ENCODE measurements around the gene SKIC2.
A peak's percentile ranks its signal among the peaks of the same experiment; 100 is the strongest.
"Not testable (repeated sequence)": the region's sequence is repeated elsewhere in the genome, so short reads cannot be mapped to it uniquely, and the experiment has no call there.

SKIC2 gene

GRCh38 chr6:31968326-31968725 is 9.4 kb downstream of the SKIC2 start:
- Histone ChIP-seq H3K4me1 (ENCODE audit: control insufficient read depth in 2 of 2, insufficient read depth in 2 of 2, low read length in 2 of 2) (peaks cover 15 to 17% of the 10 kb centered on the region in 2 donors), H3K9me3 (ENCODE audit: control insufficient read depth in 2 of 2, low read length in 2 of 2) (no peaks in the 10 kb centered on the region), H3K27ac (ENCODE audit: low read depth in 2 of 2, low read length in 2 of 2) (no peak overlapping the region), H3K9ac (ENCODE audit: low read depth in 1 of 2, low read length in 2 of 2) (no peak overlapping the region), H3K27me3 (ENCODE audit: control insufficient read depth in 2 of 2, insufficient read depth in 2 of 2, low read length in 2 of 2) (no peaks in the 10 kb centered on the region), H3K4me3 (ENCODE audit: low read length in 2 of 2) (no peak overlapping the region), H3K36me3 (ENCODE audit: control insufficient read depth in 2 of 2, insufficient read depth in 2 of 2, low read length in 2 of 2) (peaks cover 54 to 63% of the 10 kb centered on the region in 2 donors)

GRCh38 chr6:31968791-31969711 is 10.1 kb downstream of the SKIC2 start:
- Histone ChIP-seq H3K9me3 (ENCODE audit: control insufficient read depth in 2 of 2, low read length in 2 of 2) (no peaks in the 10 kb centered on the region), H3K27me3 (ENCODE audit: control insufficient read depth in 2 of 2, insufficient read depth in 2 of 2, low read length in 2 of 2) (no peaks in the 10 kb centered on the region), H3K4me3 (ENCODE audit: low read length in 2 of 2) (no peak overlapping the region), H3K4me1 (ENCODE audit: control insufficient read depth in 2 of 2, insufficient read depth in 2 of 2, low read length in 2 of 2) (peaks cover 15 to 18% of the 10 kb centered on the region in 2 donors), H3K27ac (ENCODE audit: low read depth in 2 of 2, low read length in 2 of 2) (no peak overlapping the region), H3K36me3 (ENCODE audit: control insufficient read depth in 2 of 2, insufficient read depth in 2 of 2, low read length in 2 of 2) (peaks cover 47 to 56% of the 10 kb centered on the region in 2 donors), H3K9ac (ENCODE audit: low read depth in 1 of 2, low read length in 2 of 2) (no peak overlapping the region)

- no peak overlapping the region for H3K4me3 ChIP-seq (ENCODE audit: low read length in 2 of 2)
- H3K9me3 ChIP-seq (ENCODE audit: control insufficient read depth in 2 of 2, low read length in 2 of 2): no peaks in the 10 kb centered on the region
- H3K27ac ChIP-seq (ENCODE audit: low read depth in 2 of 2, low read length in 2 of 2): peak overlapping the region in 1 of 2 donors; percentile 98
- H3K9ac ChIP-seq (ENCODE audit: low read depth in 1 of 2, low read length in 2 of 2): no peak overlapping the region
- H3K27me3 ChIP-seq (ENCODE audit: control insufficient read depth in 2 of 2, insufficient read depth in 2 of 2, low read length in 2 of 2): no peaks in the 10 kb centered on the region
- H3K36me3 ChIP-seq (ENCODE audit: control insufficient read depth in 2 of 2, insufficient read depth in 2 of 2, low read length in 2 of 2): peaks cover 44 to 52% of the 10 kb centered on the region in 2 donors
- H3K4me1 ChIP-seq (ENCODE audit: control insufficient read depth in 2 of 2, insufficient read depth in 2 of 2, low read length in 2 of 2): peaks cover 15 to 18% of the 10 kb centered on the region in 2 donors
Measured at GRCh38 chr6:31969712-31970603, 11.0 kb downstream of the SKIC2 start.

GRCh38 chr6:31970604-31971271 is 11.8 kb downstream of the SKIC2 start:
- H3K4me1 ChIP-seq (ENCODE audit: control insufficient read depth in 2 of 2, insufficient read depth in 2 of 2, low read length in 2 of 2): peaks cover 15 to 18% of the 10 kb centered on the region in 2 donors
- H3K36me3 ChIP-seq (ENCODE audit: control insufficient read depth in 2 of 2, insufficient read depth in 2 of 2, low read length in 2 of 2): peaks cover 39 to 46% of the 10 kb centered on the region in 2 donors
- H3K9ac ChIP-seq (ENCODE audit: low read depth in 1 of 2, low read length in 2 of 2): peak overlapping the region in 1 of 2 donors; percentile 94
- H3K27ac ChIP-seq (ENCODE audit: low read depth in 2 of 2, low read length in 2 of 2): peak overlapping the region in 1 of 2 donors; percentile 98
- H3K27me3 ChIP-seq (ENCODE audit: control insufficient read depth in 2 of 2, insufficient read depth in 2 of 2, low read length in 2 of 2): no peaks in the 10 kb centered on the region
- H3K9me3 ChIP-seq (ENCODE audit: control insufficient read depth in 2 of 2, low read length in 2 of 2): no peaks in the 10 kb centered on the region
- H3K4me3 ChIP-seq (ENCODE audit: low read length in 2 of 2): peak overlapping the region; percentile 89

- Histone ChIP-seq H3K9me3 (ENCODE audit: control insufficient read depth in 2 of 2, low read length in 2 of 2) (no peaks in the 10 kb centered on the region), H3K4me1 (ENCODE audit: control insufficient read depth in 2 of 2, insufficient read depth in 2 of 2, low read length in 2 of 2) (peaks cover 15 to 18% of the 10 kb centered on the region in 2 donors), H3K9ac (ENCODE audit: low read depth in 1 of 2, low read length in 2 of 2) (peak overlapping the region; percentile 94 to 96), H3K4me3 (ENCODE audit: low read length in 2 of 2) (peak overlapping the region; percentile 89), H3K27ac (ENCODE audit: low read depth in 2 of 2, low read length in 2 of 2) (peak overlapping the region; percentile 95 to 98), H3K27me3 (ENCODE audit: control insufficient read depth in 2 of 2, insufficient read depth in 2 of 2, low read length in 2 of 2) (no peaks in the 10 kb centered on the region), H3K36me3 (ENCODE audit: control insufficient read depth in 2 of 2, insufficient read depth in 2 of 2, low read length in 2 of 2) (peaks cover 36 to 40% of the 10 kb centered on the region in 2 donors)
Measured at GRCh38 chr6:31971279-31971992, 12.5 kb downstream of the SKIC2 start.

GRCh38 chr6:31971993-31972708 is 13.2 kb downstream of the SKIC2 start, which contains the start of gene DXO:
DXO (minus strand) TSS chr6:31972138; CDS start chr6:31971675, 463 bp downstream.
- H3K27ac ChIP-seq (ENCODE audit: low read depth in 2 of 2, low read length in 2 of 2): peak within 1 kb of the TSS; percentile 95 to 98
- no peaks in the 10 kb centered on the region for H3K27me3 ChIP-seq (ENCODE audit: control insufficient read depth in 2 of 2, insufficient read depth in 2 of 2, low read length in 2 of 2)
- H3K4me3 ChIP-seq (ENCODE audit: low read length in 2 of 2): peak within 1 kb of the TSS; percentile 89
- H3K36me3 ChIP-seq (ENCODE audit: control insufficient read depth in 2 of 2, insufficient read depth in 2 of 2, low read length in 2 of 2): peaks cover 29 to 33% of the 10 kb centered on the region in 2 donors
- no peaks in the 10 kb centered on the region for H3K9me3 ChIP-seq (ENCODE audit: control insufficient read depth in 2 of 2, low read length in 2 of 2)
- peaks cover 15 to 18% of the 10 kb centered on the region in 2 donors for H3K4me1 ChIP-seq (ENCODE audit: control insufficient read depth in 2 of 2, insufficient read depth in 2 of 2, low read length in 2 of 2)
- peak within 1 kb of the TSS; percentile 94 to 96 for H3K9ac ChIP-seq (ENCODE audit: low read depth in 1 of 2, low read length in 2 of 2)

- Histone ChIP-seq H3K27ac (ENCODE audit: low read depth in 2 of 2, low read length in 2 of 2) (peak overlapping the region; percentile 95 to 98), H3K9ac (ENCODE audit: low read depth in 1 of 2, low read length in 2 of 2) (peak overlapping the region; percentile 94 to 96), H3K36me3 (ENCODE audit: control insufficient read depth in 2 of 2, insufficient read depth in 2 of 2, low read length in 2 of 2) (peaks cover 22 to 26% of the 10 kb centered on the region in 2 donors), H3K27me3 (ENCODE audit: control insufficient read depth in 2 of 2, insufficient read depth in 2 of 2, low read length in 2 of 2) (no peaks in the 10 kb centered on the region), H3K4me3 (ENCODE audit: low read length in 2 of 2) (peak overlapping the region; percentile 89), H3K9me3 (ENCODE audit: control insufficient read depth in 2 of 2, low read length in 2 of 2) (no peaks in the 10 kb centered on the region), H3K4me1 (ENCODE audit: control insufficient read depth in 2 of 2, insufficient read depth in 2 of 2, low read length in 2 of 2) (peaks cover 15 to 18% of the 10 kb centered on the region in 2 donors)
Measured at GRCh38 chr6:31972709-31973350, 13.9 kb downstream of the SKIC2 start.

GRCh38 chr6:31976065-31976464 is 17.1 kb downstream of the SKIC2 start:
- H3K27ac ChIP-seq (ENCODE audit: low read depth in 2 of 2, low read length in 2 of 2); H3K27me3 ChIP-seq (ENCODE audit: control insufficient read depth in 2 of 2, insufficient read depth in 2 of 2, low read length in 2 of 2); H3K9me3 ChIP-seq (ENCODE audit: control insufficient read depth in 2 of 2, low read length in 2 of 2); H3K4me3 ChIP-seq (ENCODE audit: low read length in 2 of 2); H3K9ac ChIP-seq (ENCODE audit: low read depth in 1 of 2, low read length in 2 of 2): not testable (repeated sequence)
- Histone ChIP-seq H3K4me1 (ENCODE audit: control insufficient read depth in 2 of 2, insufficient read depth in 2 of 2, low read length in 2 of 2) (peaks cover 8 to 16% of the 10 kb centered on the region in 2 donors), H3K36me3 (ENCODE audit: control insufficient read depth in 2 of 2, insufficient read depth in 2 of 2, low read length in 2 of 2) (peaks cover 10 to 12% of the 10 kb centered on the region in 2 donors)

Measured in mucosa of rectum (tissue), 2 donors.